Skeletal muscle satellite cell (primary cell): ENCODE results near the gene ISM2.
"Not testable (repeated sequence)": the region's sequence is repeated elsewhere in the genome, so short reads cannot be mapped to it uniquely, and the experiment has no call there.

ENCODE experiments used
- H3K27me3 ChIP-seq: 2 replicates; pipeline ENCODE4 v1.7.0; 2013; ENCODE audit warnings: low read length; ENCODE audit not compliant: control insufficient read depth, insufficient read depth
- H3K36me3 ChIP-seq: 2 replicates; pipeline ENCODE4 v1.7.0; 2013; ENCODE audit warnings: mild to moderate bottlenecking, control low read depth, low read length; ENCODE audit not compliant: insufficient read depth
- H3K4me1 ChIP-seq: 2 replicates; pipeline ENCODE4 v1.7.0; 2013; ENCODE audit warnings: low read length; ENCODE audit not compliant: control insufficient read depth, insufficient read depth
- H3K4me2 ChIP-seq: 2 replicates; pipeline ENCODE4 v1.7.0; 2013; ENCODE audit warnings: mild to moderate bottlenecking, low read length
- H3K4me3 ChIP-seq: 2 replicates; pipeline ENCODE4 v1.7.0; 2013; ENCODE audit warnings: low read length
- H3K9ac ChIP-seq: 2 replicates; pipeline ENCODE4 v1.7.0; 2013; ENCODE audit warnings: mild to moderate bottlenecking, low read depth, low read length, moderate library complexity
- H3K9me3 ChIP-seq: replicated peaks from 2 replicates; pipeline ENCODE4 v1.7.0; 2013; ENCODE audit warnings: mild to moderate bottlenecking, control low read depth, low read length

The ISM2 gene

GRCh38 chr14:77529213-77529612 lies 30.6 kb upstream of the ISM2 start:
- Histone ChIP-seq H3K27me3 (no peaks in the 10 kb centered on the region), H3K4me3 (no peak overlapping the region), H3K9ac (no peak overlapping the region), H3K4me2 (no peak overlapping the region), H3K36me3 (peaks cover 5% of the 10 kb centered on the region), H3K9me3 (no peaks in the 10 kb centered on the region), H3K4me1 (no peaks in the 10 kb centered on the region)

- not testable (repeated sequence) for H3K36me3 ChIP-seq, H3K4me2 ChIP-seq, H3K9me3 ChIP-seq, H3K9ac ChIP-seq, H3K27me3 ChIP-seq, H3K4me3 ChIP-seq, H3K4me1 ChIP-seq
Observed at GRCh38 chr14:77528701-77529100, 30.1 kb upstream of the ISM2 start.

GRCh38 chr14:77526266-77526665 lies 27.6 kb upstream of the ISM2 start:
- H3K4me2 ChIP-seq = no peak overlapping the region
- H3K4me1 ChIP-seq = no peaks in the 10 kb centered on the region
- H3K27me3 ChIP-seq = no peaks in the 10 kb centered on the region
- H3K9me3 ChIP-seq = no peaks in the 10 kb centered on the region
- no peak overlapping the region for H3K4me3 ChIP-seq
- peaks cover 13% of the 10 kb centered on the region for H3K36me3 ChIP-seq
- H3K9ac ChIP-seq = no peak overlapping the region

- Histone ChIP-seq H3K27me3 (no peaks in the 10 kb centered on the region), H3K36me3 (peaks cover 29% of the 10 kb centered on the region), H3K9ac (no peak overlapping the region), H3K4me1 (no peaks in the 10 kb centered on the region), H3K9me3 (no peaks in the 10 kb centered on the region), H3K4me3 (no peak overlapping the region), H3K4me2 (no peak overlapping the region)
Observed at GRCh38 chr14:77524536-77524935, 25.9 kb upstream of the ISM2 start.

- Histone ChIP-seq H3K36me3 (peaks cover 34% of the 10 kb centered on the region), H3K4me1 (no peaks in the 10 kb centered on the region), H3K4me3 (no peak overlapping the region), H3K9me3 (no peaks in the 10 kb centered on the region), H3K4me2 (no peak overlapping the region), H3K9ac (no peak overlapping the region), H3K27me3 (no peaks in the 10 kb centered on the region)
Observed at GRCh38 chr14:77523109-77523508, 24.5 kb upstream of the ISM2 start.

- no peak overlapping the region for H3K9ac ChIP-seq
- H3K36me3 ChIP-seq = peaks cover 45% of the 10 kb centered on the region
- no peak overlapping the region for H3K4me3 ChIP-seq
- no peaks in the 10 kb centered on the region for H3K27me3 ChIP-seq
- no peak overlapping the region for H3K4me2 ChIP-seq
- no peaks in the 10 kb centered on the region for H3K4me1 ChIP-seq
- no peaks in the 10 kb centered on the region for H3K9me3 ChIP-seq
Observed at GRCh38 chr14:77520555-77520954, 21.9 kb upstream of the ISM2 start.

GRCh38 chr14:77516126-77516525 lies 17.5 kb upstream of the ISM2 start:
- Histone ChIP-seq H3K27me3 (no peaks in the 10 kb centered on the region), H3K4me1 (no peaks in the 10 kb centered on the region), H3K36me3 (peaks cover 53% of the 10 kb centered on the region), H3K4me2 (no peak overlapping the region), H3K4me3 (no peak overlapping the region), H3K9me3 (no peaks in the 10 kb centered on the region), H3K9ac (no peak overlapping the region)

GRCh38 chr14:77511486-77512162 lies 13.0 kb upstream of the ISM2 start:
- no peak overlapping the region for H3K4me3 ChIP-seq
- H3K4me2 ChIP-seq = no peak overlapping the region
- no peaks in the 10 kb centered on the region for H3K27me3 ChIP-seq
- H3K9ac ChIP-seq = no peak overlapping the region
- H3K9me3 ChIP-seq = no peaks in the 10 kb centered on the region
- peaks cover 45% of the 10 kb centered on the region for H3K36me3 ChIP-seq
- no peaks in the 10 kb centered on the region for H3K4me1 ChIP-seq

GRCh38 chr14:77509366-77509765 lies 10.8 kb upstream of the ISM2 start:
- Histone ChIP-seq H3K27me3 (no peaks in the 10 kb centered on the region), H3K4me3 (no peak overlapping the region), H3K4me1 (no peaks in the 10 kb centered on the region), H3K9me3 (no peaks in the 10 kb centered on the region), H3K9ac (no peak overlapping the region), H3K4me2 (no peak overlapping the region), H3K36me3 (peaks cover 44% of the 10 kb centered on the region)

- Histone ChIP-seq H3K4me1 (no peaks in the 10 kb centered on the region), H3K36me3 (peaks cover 44% of the 10 kb centered on the region), H3K27me3 (no peaks in the 10 kb centered on the region), H3K9me3 (no peaks in the 10 kb centered on the region), H3K9ac (no peak overlapping the region), H3K4me3 (no peak overlapping the region), H3K4me2 (no peak overlapping the region)
Observed at GRCh38 chr14:77508876-77509275, 10.3 kb upstream of the ISM2 start.

GRCh38 chr14:77508249-77508648 lies 9.6 kb upstream of the ISM2 start:
- Histone ChIP-seq H3K36me3 (peaks cover 44% of the 10 kb centered on the region), H3K27me3 (no peaks in the 10 kb centered on the region), H3K4me3 (no peak overlapping the region), H3K4me2 (no peak overlapping the region), H3K9ac (no peak overlapping the region), H3K4me1 (no peaks in the 10 kb centered on the region), H3K9me3 (no peaks in the 10 kb centered on the region)

GRCh38 chr14:77507762-77508161 lies 9.1 kb upstream of the ISM2 start:
- no peak overlapping the region for H3K4me2 ChIP-seq
- no peak overlapping the region for H3K4me3 ChIP-seq
- no peak overlapping the region for H3K9ac ChIP-seq
- no peaks in the 10 kb centered on the region for H3K4me1 ChIP-seq
- H3K9me3 ChIP-seq = no peaks in the 10 kb centered on the region
- H3K27me3 ChIP-seq = no peaks in the 10 kb centered on the region
- peaks cover 44% of the 10 kb centered on the region for H3K36me3 ChIP-seq
